Measurements from ENCODE around the gene PHF3.
"Not testable (repeated sequence)": the region's sequence is repeated elsewhere in the genome, so short reads cannot be mapped to it uniquely, and the experiment has no call there.

Gene PHF3

DNA sequence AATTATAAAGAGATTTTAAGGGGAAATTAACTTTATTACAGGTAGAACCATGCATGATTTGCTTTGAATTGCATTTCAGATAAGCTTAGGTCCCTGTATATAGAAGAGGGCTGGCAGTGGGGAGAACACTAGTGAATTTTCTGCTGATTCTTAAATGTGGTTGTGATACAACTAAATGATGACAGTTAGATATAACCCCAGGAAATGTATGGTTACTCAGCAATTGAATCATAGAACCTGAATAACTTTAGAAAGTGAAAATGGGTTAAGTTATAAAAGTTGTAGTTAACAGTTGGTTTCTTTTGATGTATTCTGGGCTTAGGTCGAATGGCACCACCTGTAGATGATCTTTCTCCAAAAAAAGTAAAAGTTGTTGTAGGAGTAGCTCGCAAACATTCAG, 70.1 kb downstream of the PHF3 start:
- in situ Hi-C loops (cut with MboI; ENCODE audit: low sequenced_read_pairs): no loop called here
- no peak for DNase-seq (ENCODE audit: low spot score in 2 of 2)
- no peaks in the 10 kb centered on the region for H3K27me3 ChIP-seq (ENCODE audit: low read depth)
- H3K4me3 ChIP-seq: no peak overlapping the region
- H3K4me1 ChIP-seq: no peaks in the 10 kb centered on the region
- H3K36me3 ChIP-seq (replicated peaks): peaks cover 59% of the 10 kb centered on the region
- H3K9me3 ChIP-seq: no peaks in the 10 kb centered on the region

- Histone ChIP-seq H3K4me3 (no peak overlapping the region), H3K27me3 (ENCODE audit: low read depth) (no peaks in the 10 kb centered on the region), H3K36me3 (replicated peaks) (peaks cover 60% of the 10 kb centered on the region), H3K4me1 (no peaks in the 10 kb centered on the region), H3K9me3 (no peaks in the 10 kb centered on the region)
- in situ Hi-C loops (cut with MboI; ENCODE audit: low sequenced_read_pairs): no loop called here
- DNase-seq (ENCODE audit: low spot score in 2 of 2): no peak
These were observed 71.0 kb downstream of the PHF3 start for GRCh38 chr6:63706630-63707029.

DNA sequence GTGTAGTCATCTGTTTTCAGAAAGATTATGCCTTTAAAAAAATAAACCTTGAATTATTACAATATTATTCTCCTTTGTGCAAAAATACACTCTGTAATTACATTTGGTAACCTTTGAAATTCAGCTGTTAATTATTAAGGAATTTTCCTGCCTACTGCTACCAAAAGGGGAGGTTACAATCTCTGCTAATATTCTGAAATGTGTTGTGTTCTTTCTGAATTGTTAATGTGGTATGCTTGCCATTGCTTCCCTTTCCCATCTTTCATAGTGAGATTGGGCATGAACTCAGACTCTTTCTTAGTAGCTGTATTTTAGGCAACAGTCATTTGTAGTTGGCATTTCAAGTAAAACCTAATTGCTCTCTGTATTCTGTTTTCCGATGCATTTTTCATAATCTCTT, 73.0 kb downstream of the PHF3 start:
- no peaks in the 10 kb centered on the region for H3K9me3 ChIP-seq
- no peaks in the 10 kb centered on the region for H3K4me1 ChIP-seq
- in situ Hi-C loops (cut with MboI; ENCODE audit: low sequenced_read_pairs): no loop called here
- no peak overlapping the region for H3K4me3 ChIP-seq
- no peak for DNase-seq (ENCODE audit: low spot score in 2 of 2)
- peaks cover 66% of the 10 kb centered on the region for H3K36me3 ChIP-seq (replicated peaks)
- no peaks in the 10 kb centered on the region for H3K27me3 ChIP-seq (ENCODE audit: low read depth)

DNA sequence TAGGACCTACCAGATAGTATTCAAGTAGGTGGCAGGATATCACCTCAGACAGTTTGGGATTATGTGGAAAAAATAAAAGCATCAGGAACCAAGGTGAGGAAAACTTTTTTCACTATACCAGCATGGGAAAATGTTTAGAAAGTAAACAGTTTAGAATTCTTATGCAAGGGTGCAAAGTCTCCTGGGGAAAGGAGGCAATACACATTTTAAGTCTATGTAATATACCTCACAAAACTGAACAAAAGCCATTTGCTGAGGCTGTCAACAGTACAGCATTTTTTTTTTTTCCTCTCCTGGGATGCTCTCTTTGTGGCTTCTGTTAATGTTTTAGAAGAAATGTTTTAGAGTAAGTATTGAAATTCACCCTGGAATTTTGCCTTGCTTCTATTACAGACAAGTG, 73.5 kb downstream of the PHF3 start:
- H3K36me3 ChIP-seq (replicated peaks): peaks cover 61% of the 10 kb centered on the region

DNA sequence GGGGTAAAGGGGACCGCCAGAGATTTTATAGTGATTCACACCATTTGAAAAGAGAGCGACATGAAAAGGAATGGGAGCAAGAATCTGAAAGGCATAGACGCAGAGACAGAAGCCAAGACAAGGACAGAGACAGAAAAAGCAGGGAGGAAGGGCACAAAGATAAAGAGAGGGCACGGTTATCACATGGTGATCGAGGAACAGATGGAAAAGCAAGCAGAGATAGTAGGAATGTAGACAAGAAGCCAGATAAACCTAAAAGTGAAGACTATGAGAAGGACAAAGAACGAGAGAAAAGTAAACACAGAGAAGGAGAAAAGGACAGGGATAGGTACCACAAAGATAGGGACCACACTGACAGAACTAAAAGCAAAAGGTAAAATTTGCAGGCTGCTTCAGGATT, 77.7 kb downstream of the PHF3 start:
- peaks cover 41% of the 10 kb centered on the region for H3K36me3 ChIP-seq (replicated peaks)
- H3K9me3 ChIP-seq: no peaks in the 10 kb centered on the region
- H3K4me1 ChIP-seq: no peaks in the 10 kb centered on the region
- no peak overlapping the region for H3K4me3 ChIP-seq
- H3K27me3 ChIP-seq (ENCODE audit: low read depth): no peaks in the 10 kb centered on the region
- no peak for DNase-seq (ENCODE audit: low spot score in 2 of 2)
- in situ Hi-C loops (cut with MboI; ENCODE audit: low sequenced_read_pairs): no loop called here

More for the DNA sequence above, 73.5 kb downstream of the PHF3 start:
- H3K9me3 ChIP-seq: no peaks in the 10 kb centered on the region
- no peak overlapping the region for H3K4me3 ChIP-seq
- in situ Hi-C loops (cut with MboI; ENCODE audit: low sequenced_read_pairs): no loop called here
- H3K27me3 ChIP-seq (ENCODE audit: low read depth): no peaks in the 10 kb centered on the region
- DNase-seq (ENCODE audit: low spot score in 2 of 2): no peak
- H3K4me1 ChIP-seq: no peaks in the 10 kb centered on the region

GRCh38 chr6:63714091-63714490, 78.5 kb downstream of the PHF3 start:
- H3K4me1 ChIP-seq: no peaks in the 10 kb centered on the region
- H3K27me3 ChIP-seq (ENCODE audit: low read depth): no peaks in the 10 kb centered on the region
- peaks cover 36% of the 10 kb centered on the region for H3K36me3 ChIP-seq (replicated peaks)
- no peak for DNase-seq (ENCODE audit: low spot score in 2 of 2)
- H3K4me3 ChIP-seq: no peak overlapping the region
- H3K9me3 ChIP-seq: no peaks in the 10 kb centered on the region
- in situ Hi-C loops (cut with MboI; ENCODE audit: low sequenced_read_pairs): no loop called here

DNA sequence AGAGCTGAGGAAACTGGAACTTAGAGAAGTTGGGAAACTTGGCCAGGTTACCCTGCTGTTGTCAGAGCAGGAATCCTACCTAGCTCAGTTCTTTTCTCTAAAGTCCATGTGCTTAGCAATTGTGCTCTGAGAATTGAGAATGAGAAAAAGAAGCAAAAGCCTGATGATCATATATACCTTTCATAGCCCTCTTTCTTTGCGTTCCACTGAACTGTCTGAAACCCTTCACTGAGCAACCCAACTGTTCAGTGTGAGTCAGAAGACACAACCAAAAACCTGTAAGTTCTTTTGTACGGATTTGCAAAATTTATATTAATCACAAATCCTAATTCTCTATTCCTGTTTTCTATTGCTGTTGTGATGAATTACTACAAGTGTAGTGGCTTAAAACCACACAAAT, 80.6 kb downstream of the PHF3 start:
- in situ Hi-C loops (cut with MboI; ENCODE audit: low sequenced_read_pairs): no loop called here
- no peak for DNase-seq (ENCODE audit: low spot score in 2 of 2)
- H3K27me3 ChIP-seq (ENCODE audit: low read depth): no peaks in the 10 kb centered on the region
- H3K9me3 ChIP-seq: no peaks in the 10 kb centered on the region
- H3K4me1 ChIP-seq: no peaks in the 10 kb centered on the region
- no peak overlapping the region for H3K4me3 ChIP-seq
- H3K36me3 ChIP-seq (replicated peaks): peaks cover 18% of the 10 kb centered on the region

GRCh38 chr6:63721181-63721580, 85.6 kb downstream of the PHF3 start:
- no peaks in the 10 kb centered on the region for H3K9me3 ChIP-seq
- DNase-seq (ENCODE audit: low spot score in 2 of 2): no peak
- H3K27me3 ChIP-seq (ENCODE audit: low read depth): no peaks in the 10 kb centered on the region

DNA sequence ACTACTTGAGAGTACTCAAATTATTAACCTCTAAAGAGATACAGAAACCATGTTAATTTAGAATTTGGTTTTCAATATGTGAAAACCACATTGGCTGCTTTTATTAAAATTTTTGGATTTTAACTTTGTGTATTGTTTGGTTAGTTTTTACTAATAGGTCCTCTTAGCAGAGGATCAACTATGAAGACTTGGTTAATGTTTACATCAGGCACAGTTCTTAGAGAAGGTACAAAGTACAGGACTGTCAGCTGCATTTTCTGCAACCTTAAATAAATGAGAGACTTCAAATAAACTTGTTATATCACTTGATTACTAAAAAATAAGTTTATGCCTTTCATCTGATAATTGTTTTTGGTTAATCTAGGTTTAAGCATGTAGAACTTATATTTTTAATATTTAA, 89.1 kb downstream of the PHF3 start:
- Histone ChIP-seq H3K4me1 (no peaks in the 10 kb centered on the region), H3K9me3 (no peaks in the 10 kb centered on the region), H3K4me3 (no peak overlapping the region), H3K36me3 (replicated peaks) (no peaks in the 10 kb centered on the region), H3K27me3 (ENCODE audit: low read depth) (no peaks in the 10 kb centered on the region; the same call in 1 of the 2 replicates)
- no peak for DNase-seq (ENCODE audit: low spot score in 2 of 2)
- in situ Hi-C loops (cut with MboI; ENCODE audit: low sequenced_read_pairs): no loop called here

More at GRCh38 chr6:63721181-63721580, 85.6 kb downstream of the PHF3 start:
- Histone ChIP-seq H3K4me3 (no peak overlapping the region), H3K4me1 (no peaks in the 10 kb centered on the region), H3K36me3 (replicated peaks) (no peaks in the 10 kb centered on the region)
- in situ Hi-C loops (cut with MboI; ENCODE audit: low sequenced_read_pairs): no loop called here

GRCh38 chr6:63730311-63730710, 94.7 kb downstream of the PHF3 start:
- Histone ChIP-seq H3K4me1 (no peaks in the 10 kb centered on the region), H3K36me3 (replicated peaks) (no peaks in the 10 kb centered on the region), H3K27me3 (ENCODE audit: low read depth) (no peaks in the 10 kb centered on the region; the same call in 1 of the 2 replicates), H3K4me3 (no peak overlapping the region), H3K9me3 (no peaks in the 10 kb centered on the region)
- in situ Hi-C loops (cut with MboI; ENCODE audit: low sequenced_read_pairs): no loop called here
- no peak for DNase-seq (ENCODE audit: low spot score in 2 of 2)

- H3K4me3 ChIP-seq: no peak overlapping the region
- no peak for DNase-seq (ENCODE audit: low spot score in 2 of 2)
- in situ Hi-C loops (cut with MboI; ENCODE audit: low sequenced_read_pairs): no loop called here
- H3K9me3 ChIP-seq: no peaks in the 10 kb centered on the region
- no peaks in the 10 kb centered on the region; the same call in 1 of the 2 replicates for H3K27me3 ChIP-seq (ENCODE audit: low read depth)
- no peaks in the 10 kb centered on the region for H3K4me1 ChIP-seq
- H3K36me3 ChIP-seq (replicated peaks): no peaks in the 10 kb centered on the region
These were observed 96.3 kb downstream of the PHF3 start for GRCh38 chr6:63731930-63732329.

DNA sequence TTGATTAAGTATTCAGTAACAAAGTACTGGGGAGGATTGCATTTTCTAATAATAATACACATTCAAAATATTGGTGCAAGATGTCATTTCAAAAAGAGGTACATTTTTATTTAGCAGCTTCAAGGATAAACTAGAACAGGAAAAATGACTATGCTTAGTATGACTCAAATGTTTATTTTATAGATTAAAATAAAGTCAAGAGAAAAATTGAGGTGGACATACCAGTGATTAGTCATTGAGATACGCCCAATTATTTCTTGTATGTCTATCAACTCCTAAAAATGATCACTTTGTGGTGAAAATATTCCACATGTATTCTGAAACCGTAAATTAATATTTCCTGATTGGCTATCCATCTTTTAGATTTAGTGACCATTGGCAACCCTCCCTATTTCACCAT, 96.7 kb downstream of the PHF3 start:
- H3K9me3 ChIP-seq: no peaks in the 10 kb centered on the region
- H3K4me3 ChIP-seq: no peak overlapping the region
- DNase-seq (ENCODE audit: low spot score in 2 of 2): no peak
- in situ Hi-C loops (cut with MboI; ENCODE audit: low sequenced_read_pairs): no loop called here
- no peaks in the 10 kb centered on the region; the same call in 1 of the 2 replicates for H3K27me3 ChIP-seq (ENCODE audit: low read depth)
- no peaks in the 10 kb centered on the region for H3K4me1 ChIP-seq
- no peaks in the 10 kb centered on the region for H3K36me3 ChIP-seq (replicated peaks)

GRCh38 chr6:63734923-63735322, 99.3 kb downstream of the PHF3 start:
- Histone ChIP-seq H3K36me3 (replicated peaks) (no peaks in the 10 kb centered on the region), H3K9me3 (no peaks in the 10 kb centered on the region; the same call in 1 of the 2 replicates), H3K27me3 (ENCODE audit: low read depth) (no peaks in the 10 kb centered on the region), H3K4me3 (no peak overlapping the region), H3K4me1 (no peaks in the 10 kb centered on the region)
- DNase-seq (ENCODE audit: low spot score in 2 of 2): no peak
- in situ Hi-C loops (cut with MboI; ENCODE audit: low sequenced_read_pairs): no loop called here

- DNase-seq (ENCODE audit: low spot score in 2 of 2); H3K36me3 ChIP-seq (replicated peaks); H3K27me3 ChIP-seq (ENCODE audit: low read depth); H3K9me3 ChIP-seq; H3K4me1 ChIP-seq; H3K4me3 ChIP-seq; in situ Hi-C loops (cut with MboI; ENCODE audit: low sequenced_read_pairs): not testable (repeated sequence)
These were observed 102.6 kb downstream of the PHF3 start for GRCh38 chr6:63738190-63738589.

DNA sequence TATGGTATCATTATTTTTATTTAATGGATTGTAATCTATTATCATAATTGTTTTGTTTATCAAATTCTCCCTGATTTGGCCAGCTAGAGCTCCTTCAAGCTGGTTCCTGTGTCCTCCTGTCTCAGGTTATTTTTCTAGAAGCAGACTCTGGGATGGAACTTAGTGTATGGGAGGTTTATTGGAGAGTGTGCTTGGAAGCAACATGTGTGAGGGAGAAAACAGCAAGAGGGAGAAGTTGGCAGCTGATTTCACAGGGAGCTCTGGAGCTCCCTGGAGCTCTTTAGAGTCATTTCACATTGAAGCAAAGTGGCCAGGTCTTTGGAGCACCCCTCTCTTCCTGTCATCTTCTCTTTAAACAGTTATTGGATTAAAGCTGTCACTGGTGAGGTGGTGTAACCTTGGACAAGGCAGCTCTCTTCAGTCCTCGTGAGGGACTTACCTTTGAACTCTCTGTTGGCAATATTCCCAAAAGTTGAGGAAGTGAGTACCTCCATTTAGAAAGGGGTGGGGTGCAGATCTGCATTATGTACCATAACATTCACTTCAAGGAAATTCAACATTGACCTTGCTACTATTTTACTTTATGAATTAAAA, 103.6 kb downstream of the PHF3 start:
- Histone ChIP-seq H3K27me3 (ENCODE audit: low read depth) (no peaks in the 10 kb centered on the region), H3K36me3 (replicated peaks) (no peaks in the 10 kb centered on the region), H3K4me1 (no peaks in the 10 kb centered on the region), H3K4me3 (no peak overlapping the region), H3K9me3 (no peaks in the 10 kb centered on the region; the same call in 1 of the 2 replicates)
- in situ Hi-C loops (cut with MboI; ENCODE audit: low sequenced_read_pairs): no loop called here
- DNase-seq (ENCODE audit: low spot score in 2 of 2): no peak

Data from HAP-1 (cell line).